Neural cell (in vitro differentiated cells): ENCODE measurements around the gene IL1RAP.

Experiments
- EP300 ChIP-seq: fragments of 450-650 bp; conservative IDR thresholded peaks from 2 replicates; pipeline ENCODE4 v1.6.1; 2014; ENCODE audit warnings: antibody characterized with exemption, mild to moderate bottlenecking, moderate library complexity; ENCODE audit not compliant: poor library complexity, severe bottlenecking
- EZH2 ChIP-seq: fragments of 200-600, 300-800 bp; shearing (Covaris generic), sonication (generic); IDR thresholded peaks from 2 replicates; pipeline ENCODE4 v1.6.1; 2014; ENCODE audit warnings: antibody characterized with exemption, low read length, borderline replicate concordance, mild to moderate bottlenecking; ENCODE audit not compliant: insufficient read depth, poor library complexity, severe bottlenecking
- MXI1 ChIP-seq: fragments of 450-650 bp; conservative IDR thresholded peaks from 2 replicates; pipeline ENCODE4 v1.6.1; 2014; ENCODE audit warnings: antibody characterized with exemption, mild to moderate bottlenecking; ENCODE audit not compliant: poor library complexity, severe bottlenecking
- POLR2AphosphoS5 ChIP-seq: IDR thresholded peaks from 2 replicates; pipeline ENCODE4 v1.6.1; 2012
- TF ChIP-seq, protein P1 (sequence below): fragments of 450-650 bp; IDR thresholded peaks from 2 replicates; pipeline ENCODE4 v1.5.1; 2014; ENCODE audit warnings: antibody characterized with exemption, mild to moderate bottlenecking, moderate library complexity; ENCODE audit not compliant: poor library complexity, severe bottlenecking

DNA sequence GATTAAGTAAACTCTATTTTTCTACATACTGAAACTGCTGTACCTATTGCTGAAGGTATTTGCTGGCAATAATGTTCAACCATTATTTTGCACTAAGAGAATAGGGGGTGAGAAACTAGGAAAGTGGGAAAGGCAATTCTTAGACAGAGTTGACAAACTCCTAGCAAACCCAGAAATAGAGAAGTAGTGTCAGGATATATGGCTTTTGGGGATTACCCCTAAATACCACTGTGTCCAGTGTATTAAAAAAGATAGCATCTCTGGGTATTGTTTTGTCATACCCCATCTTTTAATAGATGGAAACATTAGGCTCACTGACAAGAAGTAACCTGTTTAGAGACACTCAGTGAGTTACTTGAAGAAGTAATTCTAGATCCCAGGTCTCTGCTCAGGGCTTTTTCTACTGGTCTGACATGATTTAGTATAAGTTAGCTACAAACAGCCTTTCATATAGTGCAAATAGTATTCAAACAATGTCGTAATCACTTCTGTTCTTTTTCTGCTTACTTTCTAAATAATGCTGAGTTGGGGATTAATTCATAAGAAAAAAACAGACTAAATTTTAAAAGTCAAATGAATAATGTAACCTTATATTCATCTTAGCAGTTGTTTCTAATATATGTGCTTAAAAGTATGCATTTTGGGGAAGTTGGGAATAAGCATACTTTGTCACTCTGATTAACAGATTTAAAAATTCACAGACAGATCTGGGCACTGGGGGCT, 107.2 kb downstream of the IL1RAP start:
- TF ChIP-seq, protein P1, sequence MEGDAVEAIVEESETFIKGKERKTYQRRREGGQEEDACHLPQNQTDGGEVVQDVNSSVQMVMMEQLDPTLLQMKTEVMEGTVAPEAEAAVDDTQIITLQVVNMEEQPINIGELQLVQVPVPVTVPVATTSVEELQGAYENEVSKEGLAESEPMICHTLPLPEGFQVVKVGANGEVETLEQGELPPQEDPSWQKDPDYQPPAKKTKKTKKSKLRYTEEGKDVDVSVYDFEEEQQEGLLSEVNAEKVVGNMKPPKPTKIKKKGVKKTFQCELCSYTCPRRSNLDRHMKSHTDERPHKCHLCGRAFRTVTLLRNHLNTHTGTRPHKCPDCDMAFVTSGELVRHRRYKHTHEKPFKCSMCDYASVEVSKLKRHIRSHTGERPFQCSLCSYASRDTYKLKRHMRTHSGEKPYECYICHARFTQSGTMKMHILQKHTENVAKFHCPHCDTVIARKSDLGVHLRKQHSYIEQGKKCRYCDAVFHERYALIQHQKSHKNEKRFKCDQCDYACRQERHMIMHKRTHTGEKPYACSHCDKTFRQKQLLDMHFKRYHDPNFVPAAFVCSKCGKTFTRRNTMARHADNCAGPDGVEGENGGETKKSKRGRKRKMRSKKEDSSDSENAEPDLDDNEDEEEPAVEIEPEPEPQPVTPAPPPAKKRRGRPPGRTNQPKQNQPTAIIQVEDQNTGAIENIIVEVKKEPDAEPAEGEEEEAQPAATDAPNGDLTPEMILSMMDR = no peak
- TF ChIP-seq MXI1 (no peak), EP300 (no peak), POLR2AphosphoS5 (no peak), EZH2 (no peak)
